PC-9 (cell line): ENCODE data around the gene COL8A2. TPM values are rescaled to one million over a fixed set of nuclear protein-coding genes. Genes with fewer than 3 reads are reported as not detected.

Source experiments
- BruUV-seq: library from RNA; stranded (reverse); fragments of 400-500 nt; replicated peaks from 2 replicates; lab custom pipeline; 2021; lab: Mats Ljungman, UMichigan
- CTCF ChIA-PET: fragments of 300-600 bp; sonication (Branson Sonifier 250); formaldehyde crosslinking; loops from one replicate; lab custom pipeline; 2022; ENCODE audit warnings: antibody characterized with exemption; lab: Charles Lee
- POLR2A ChIA-PET: fragments of 300-600 bp; sonication (Branson Sonifier 250); formaldehyde crosslinking; loops from one replicate; lab custom pipeline; 2022; ENCODE audit warnings: antibody characterized with exemption; ENCODE audit not compliant: unreplicated experiment; lab: Charles Lee
- DNase-seq, 2 experiments: peaks; one replicate each; pipeline versions ENCODE4 v3.0.0 to v3.0.0-alpha.2; 2015 to 2022; ENCODE audit warnings: mixed read lengths in 1 of 2
- H2AFZ ChIP-seq: fragments of 200-600 bp; sonication (generic); 2 replicates; pipeline ENCODE4 v1.8.1; 2017; ENCODE audit warnings: antibody characterized with exemption
- H3F3A ChIP-seq: fragments of 200-600 bp; sonication (generic); 2 replicates; pipeline ENCODE4 v1.8.1; 2017; ENCODE audit warnings: antibody characterized with exemption, mild to moderate bottlenecking, low read depth; ENCODE audit not compliant: insufficient read depth
- H3K27ac ChIP-seq: fragments of 200-600 bp; sonication (generic); 2 replicates; pipeline ENCODE4 v1.6.1; 2016; ENCODE audit warnings: mixed run types
- H3K27me3 ChIP-seq: fragments of 200-600 bp; sonication (generic); 2 replicates; pipeline ENCODE4 v1.6.1; 2016; ENCODE audit warnings: low read depth, mixed run types; ENCODE audit not compliant: insufficient read depth
- H3K36me3 ChIP-seq: fragments of 200-600 bp; sonication (generic); 2 replicates; pipeline ENCODE4 v1.6.1; 2016; ENCODE audit warnings: low read depth, mixed run types
- H3K4me1 ChIP-seq: fragments of 200-600 bp; sonication (generic); replicated peaks from 2 replicates; pipeline ENCODE4 v1.6.1; 2016; ENCODE audit warnings: mixed run types; ENCODE audit not compliant: insufficient read depth
- H3K4me2 ChIP-seq: fragments of 200-600 bp; sonication (generic); 2 replicates; pipeline ENCODE4 v1.6.1; 2017; ENCODE audit warnings: mixed run types
- H3K4me3 ChIP-seq: fragments of 200-600 bp; sonication (generic); 2 replicates; pipeline ENCODE4 v1.6.1; 2016; ENCODE audit warnings: mixed run types
- H3K79me2 ChIP-seq: fragments of 200-600 bp; sonication (generic); 2 replicates; pipeline ENCODE4 v1.6.1; 2017; ENCODE audit warnings: low read depth, mixed run types
- H3K9me2 ChIP-seq: fragments of 200-600 bp; sonication (generic); 2 replicates; pipeline ENCODE4 v1.8.1; 2017; ENCODE audit warnings: mild to moderate bottlenecking; ENCODE audit not compliant: insufficient read depth
- H3K9me3 ChIP-seq: fragments of 200-600 bp; sonication (generic); 2 replicates; pipeline ENCODE4 v1.8.1; 2016; ENCODE audit warnings: low read depth; ENCODE audit not compliant: insufficient read depth
- H4K20me1 ChIP-seq: fragments of 200-600 bp; sonication (generic); 2 replicates; pipeline ENCODE4 v1.8.1; 2017; ENCODE audit not compliant: insufficient read depth
- CTCF ChIP-seq: fragments of 200-600 bp; sonication (generic); conservative IDR thresholded peaks from 2 replicates; pipeline ENCODE4 v1.6.1; 2017; ENCODE audit warnings: mixed run types, antibody characterized with exemption, mild to moderate bottlenecking, moderate library complexity
- EZH2 ChIP-seq: fragments of 200-600 bp; sonication (generic); IDR thresholded peaks from 2 replicates; pipeline ENCODE4 v1.8.0; 2017; ENCODE audit warnings: antibody characterized with exemption, low read depth
- intact Hi-C: fragments of 100-400 bp; cut with micrococcal nuclease; formaldehyde crosslinking; loops from one replicate; pipeline ENCODE4 v1.10.0; 2022; ENCODE audit not compliant: unreplicated experiment
- total RNA-seq: library from RNA; stranded (reverse); gene quantifications from 2 replicates; pipeline ENCODE4 v1.2.3, GENCODE V29; 2021

COL8A2 gene
- total RNA-seq, 1 experiment from 2014 or later: 0.20 TPM

- intact Hi-C loops: no loop called here
- CTCF ChIA-PET: no interaction called here
- H2AFZ ChIP-seq: 0 out of 2 replicates have a peak overlapping the region, but pooled peaks have one; percentile 43
Measured at GRCh38 chr1:36084497-36085115, 40.4 kb downstream of the COL8A2 start.

GRCh38 chr1:36083635-36084496, 41.2 kb downstream of the COL8A2 start, which contains the start of gene TEKT2:
Gene TEKT2, plus strand, starts transcription at chr1:36084094. Its CDS starts 828 bp downstream, at chr1:36084922.
- CTCF ChIA-PET: interaction anchor here (0.7 kb wide), 1 partner anchor 1946 kb away, joined by 9 read pairs; no protein-coding TSS in a partner anchor
- peak within 1 kb of the TSS; percentile 18; the same call in 1 of the 2 replicates for H3K4me3 ChIP-seq

More at GRCh38 chr1:36084497-36085115, 40.4 kb downstream of the COL8A2 start:
- DNase-seq: no peak
- Histone ChIP-seq H3K9me3 (no peaks in the 10 kb centered on the region), H3F3A (peaks cover 18% of the 10 kb centered on the region; the same call in 1 of the 2 replicates), H3K4me1 (peaks cover 17% of the 10 kb centered on the region), H3K4me2 (peak overlapping the region; percentile 60), H3K27me3 (no peaks in the 10 kb centered on the region), H3K27ac (no peak overlapping the region), H3K4me3 (no peak overlapping the region; the same call in 1 of the 2 replicates), H3K36me3 (no peaks in the 10 kb centered on the region), H3K9me2 (no peaks in the 10 kb centered on the region), H4K20me1 (no peaks in the 10 kb centered on the region), H3K79me2 (peaks cover 8% of the 10 kb centered on the region)
- no TSS peak for BruUV-seq
- TF ChIP-seq EZH2: no peak
- no peak for TF ChIP-seq CTCF
- POLR2A ChIA-PET: no interaction called here

More at GRCh38 chr1:36083635-36084496, 41.2 kb downstream of the COL8A2 start, which contains the start of gene TEKT2:
- H3K4me1 ChIP-seq: peaks cover 17% of the 10 kb centered on the region
- H3K4me2 ChIP-seq: peak within 1 kb of the TSS; percentile 60
- H3K36me3 ChIP-seq: no peaks in the 10 kb centered on the region
- no peaks in the 10 kb centered on the region for H4K20me1 ChIP-seq
- no peaks in the 10 kb centered on the region for H3K27me3 ChIP-seq
- H3K9me2 ChIP-seq: no peaks in the 10 kb centered on the region
- DNase-seq: peak in 1 of 2 experiments; percentile 27
- no TSS peak for BruUV-seq
- no peak for TF ChIP-seq EZH2
- no peak for TF ChIP-seq CTCF
- 0 out of 2 replicates have a peak within 1 kb of the TSS, but pooled peaks have one; percentile 43 for H2AFZ ChIP-seq
- intact Hi-C loops: no loop called here
- POLR2A ChIA-PET: no interaction called here
- no peak within 1 kb of the TSS for H3K27ac ChIP-seq
- H3F3A ChIP-seq: peaks cover 18% of the 10 kb centered on the region; the same call in 1 of the 2 replicates
- peaks cover under 1% of the 10 kb centered on the region; the same call in 1 of the 2 replicates for H3K79me2 ChIP-seq
- no peaks in the 10 kb centered on the region for H3K9me3 ChIP-seq
